LNCaP clone FGC (cell line): ENCODE results near the gene PEX5L.
A peak's percentile ranks its signal among the peaks of the same experiment; 100 is the strongest.

Source experiments
- DNase-seq: peaks from one replicate; pipeline ENCODE4 v3.0.0-alpha.2; 2011; ENCODE audit warnings: low read depth
- H3K4me3 ChIP-seq: 2 replicates; pipeline ENCODE4 v1.5.1; 2011; ENCODE audit warnings: mild to moderate bottlenecking, low read depth, low read length, control low read depth
- CTCF ChIP-seq: IDR thresholded peaks from 2 replicates; pipeline ENCODE4 v1.5.1; 2012; ENCODE audit warnings: mild to moderate bottlenecking; ENCODE audit not compliant: control insufficient read depth, insufficient read depth; ENCODE audit errors: extremely low read depth

PEX5L gene

DNA sequence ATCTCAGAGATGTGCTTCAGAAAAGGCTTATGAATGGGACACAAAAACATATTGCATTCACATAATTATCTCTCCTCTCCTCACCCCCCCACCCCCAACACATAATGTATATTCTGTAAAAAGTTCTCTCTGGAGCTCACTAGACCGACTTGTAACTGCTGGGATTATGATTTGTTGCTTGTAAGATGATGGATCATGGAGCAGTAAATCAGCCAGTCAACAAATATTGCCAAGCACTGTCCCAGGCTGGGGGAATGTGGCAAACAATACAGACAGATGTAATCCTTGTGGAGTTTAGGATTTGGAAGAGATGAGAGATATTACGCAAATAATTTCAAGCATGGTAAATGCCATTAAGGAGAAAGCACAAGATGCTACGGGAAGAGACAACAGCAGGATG is 114.8 kb downstream of the PEX5L start:
- DNase-seq: no peak
- no peak for TF ChIP-seq CTCF
- no peak overlapping the region for H3K4me3 ChIP-seq

DNA sequence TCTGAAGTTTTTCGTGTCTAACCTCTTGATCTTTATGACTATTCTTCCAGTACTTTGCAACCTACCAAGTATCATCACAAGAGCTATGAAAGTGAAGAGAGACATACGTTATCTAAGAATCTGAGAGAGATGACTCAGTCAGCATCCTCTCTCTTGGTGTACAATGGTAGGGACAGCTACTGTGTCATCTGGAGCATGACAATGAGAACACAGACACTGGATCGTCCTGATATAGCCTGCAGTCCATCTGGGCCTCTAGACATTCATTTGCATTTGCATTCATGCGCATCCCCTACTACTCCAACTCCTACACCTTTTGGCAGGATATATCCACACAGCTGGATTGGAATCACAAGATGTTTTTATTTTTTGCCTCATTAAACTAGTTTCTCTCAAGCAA is 115.2 kb downstream of the PEX5L start:
- no peak for TF ChIP-seq CTCF
- DNase-seq: no peak
- no peak overlapping the region for H3K4me3 ChIP-seq

DNA sequence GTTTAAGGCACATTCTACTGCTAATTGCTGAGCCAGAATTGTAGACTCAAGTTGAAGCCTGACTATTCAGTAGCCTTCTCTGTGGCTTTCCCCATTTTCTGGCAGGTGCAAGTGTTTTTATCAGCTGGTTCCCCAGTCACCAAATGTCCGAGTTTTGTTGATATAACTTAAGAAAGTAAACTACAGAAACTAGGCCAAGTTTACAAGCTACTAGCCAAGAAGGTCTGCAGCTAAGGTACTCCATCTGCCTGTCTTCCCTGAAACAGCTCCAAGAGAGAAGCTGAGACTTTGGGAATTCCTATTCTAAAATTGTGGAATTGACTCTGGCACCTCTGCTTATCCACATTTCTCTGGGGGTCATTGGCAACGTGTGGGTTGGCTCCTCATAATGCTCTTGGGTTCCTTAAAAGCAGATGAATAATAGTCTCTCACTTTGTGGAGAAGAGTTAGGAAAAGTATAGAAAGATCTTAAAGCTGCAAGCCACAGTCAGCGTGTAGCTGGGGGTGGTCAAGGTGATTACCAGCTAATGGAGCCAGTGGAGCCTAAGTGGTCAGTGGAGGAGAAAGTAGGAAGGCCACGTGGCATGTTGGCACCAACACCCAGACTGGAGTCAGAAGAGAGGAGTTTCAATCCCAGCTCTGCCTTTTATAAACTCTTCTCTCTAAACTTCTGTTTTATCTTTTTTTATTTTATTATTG is 128.8 kb downstream of the PEX5L start:
- TF ChIP-seq CTCF: peak; percentile 60
- no peak overlapping the region for H3K4me3 ChIP-seq
- peak; percentile 96 for DNase-seq

GRCh38 chr3:179902061-179902460 is 134.7 kb downstream of the PEX5L start:
- no peak overlapping the region for H3K4me3 ChIP-seq
- DNase-seq: no peak
- TF ChIP-seq CTCF: no peak

DNA sequence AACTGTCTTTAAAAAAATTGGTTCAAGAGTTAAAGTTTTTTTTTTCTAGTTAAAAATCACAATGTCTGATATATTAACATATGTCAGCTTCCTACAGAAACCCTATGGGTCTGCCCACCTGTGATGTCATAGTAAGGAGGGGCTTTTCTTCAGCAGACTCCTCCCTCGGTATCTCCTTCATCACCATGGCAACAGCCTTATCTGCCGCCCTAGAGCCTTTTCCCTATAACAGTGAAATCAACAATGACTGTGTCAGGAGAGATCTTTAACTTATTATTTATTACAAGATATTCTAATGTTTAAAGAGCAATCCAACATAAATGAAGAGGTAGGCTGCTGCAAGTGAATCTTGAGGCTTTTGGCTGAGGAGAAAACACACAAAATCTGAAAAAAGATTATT is 138.7 kb downstream of the PEX5L start:
- H3K4me3 ChIP-seq: no peak overlapping the region
- peak; percentile 49 for DNase-seq
- TF ChIP-seq CTCF: no peak

- no peak for TF ChIP-seq CTCF
- no peak overlapping the region for H3K4me3 ChIP-seq
- DNase-seq: no peak
Measured at GRCh38 chr3:179897231-179897630, 139.5 kb downstream of the PEX5L start.

DNA sequence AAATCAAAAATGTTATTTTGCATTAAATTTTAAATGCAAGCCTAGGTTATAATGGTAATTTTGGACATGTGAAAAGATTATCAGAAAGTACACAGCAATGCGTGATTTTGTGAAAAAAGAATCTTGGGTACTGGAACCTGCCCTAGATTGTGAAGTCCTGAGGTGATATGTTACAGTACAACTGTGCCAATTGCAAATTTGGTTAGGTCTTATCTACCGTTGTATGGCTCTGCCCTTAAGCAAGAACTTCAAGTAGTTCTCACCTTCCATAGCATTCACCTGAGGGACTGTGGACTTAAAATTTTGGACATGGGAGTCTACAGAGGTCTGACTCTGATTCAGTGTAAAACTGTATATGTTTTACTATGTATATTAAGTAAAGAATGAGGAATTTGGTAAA is 140.2 kb downstream of the PEX5L start:
- no peak for TF ChIP-seq CTCF
- no peak overlapping the region for H3K4me3 ChIP-seq
- no peak for DNase-seq
